ENCODE data around the gene SYTL3.

SYTL3 gene

GRCh38 chr6:158622545-158623190 is 27.2 kb upstream of the SYTL3 start:
- no peak for DNase-seq (ENCODE audit: insufficient read length, low spot score)
- no peak for TF ChIP-seq SPI1 (IDR thresholded peaks at IDR 0.05; ENCODE audit: low read depth, low read length)
- TF ChIP-seq TAF1 (IDR thresholded peaks at IDR 0.05; ENCODE audit: low read depth, low read length) = no peak
- TF ChIP-seq POU2F2 (IDR thresholded peaks at IDR 0.05; ENCODE audit: low read depth, low read length) = no peak
- TF ChIP-seq POLR2AphosphoS5 (IDR thresholded peaks at IDR 0.05; ENCODE audit: low read depth, low read length) = no peak
- no peak for TF ChIP-seq PAX5 (IDR thresholded peaks at IDR 0.05; ENCODE audit: insufficient read depth, low read length, severe bottlenecking)
- TF ChIP-seq POLR2A (IDR thresholded peaks at IDR 0.05; ENCODE audit: low read depth, low read length) = no peak
- no peak for FAIRE-seq

DNA sequence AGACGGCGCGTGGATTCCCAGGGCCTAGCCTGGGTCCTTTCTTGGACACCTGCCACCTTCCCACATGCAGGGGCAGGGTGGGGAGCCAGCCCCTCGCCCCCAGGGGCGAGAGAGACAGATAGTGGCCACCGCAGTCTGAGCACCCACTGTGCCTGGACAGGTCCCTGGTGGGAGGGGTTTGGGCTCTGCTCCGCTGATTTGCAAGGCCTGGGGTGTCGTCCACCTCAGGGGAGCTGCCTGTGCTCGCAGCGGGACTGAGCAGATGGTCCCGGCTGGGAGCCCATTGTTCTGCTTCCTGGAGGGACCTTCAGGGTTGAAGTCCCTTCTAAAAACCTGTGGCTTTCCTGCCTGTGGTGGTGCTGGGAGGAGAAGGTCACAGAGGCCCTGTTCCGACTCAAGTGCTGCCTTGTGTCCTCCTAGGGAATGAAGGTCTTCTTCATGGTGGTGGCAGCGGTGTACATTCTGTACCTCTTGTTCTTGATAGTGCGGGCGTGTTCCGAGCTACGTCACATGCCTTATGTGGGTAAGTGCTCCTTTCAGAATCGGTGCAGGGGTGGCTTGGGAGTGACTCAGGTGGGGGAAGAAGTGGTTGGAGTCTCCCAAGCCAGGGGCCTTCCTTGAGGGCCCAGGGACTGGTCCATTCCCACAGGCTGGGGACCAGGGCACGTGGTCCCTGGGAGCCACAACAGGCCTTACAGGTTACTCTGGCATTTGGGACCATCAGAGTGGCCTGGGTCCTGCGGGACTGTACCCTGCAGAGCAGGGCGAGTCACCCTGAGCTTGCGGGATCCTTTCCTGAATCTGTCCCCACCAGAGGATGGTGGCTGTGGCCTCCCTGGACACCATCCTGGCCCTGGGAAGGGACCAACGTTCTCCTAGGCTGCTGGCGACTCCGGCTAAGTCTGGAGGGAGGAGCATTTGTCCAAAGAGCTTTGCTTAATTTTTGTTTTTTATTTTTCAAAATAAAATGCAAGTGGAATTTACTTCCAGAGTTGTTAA is 24.9 kb upstream of the SYTL3 start:
- FAIRE-seq (no peak), DNase-seq (ENCODE audit: insufficient read length, low spot score) (no peak)
- TF ChIP-seq POLR2AphosphoS5 (IDR thresholded peaks at IDR 0.05; ENCODE audit: low read depth, low read length) = no peak
- no peak for TF ChIP-seq TAF1 (IDR thresholded peaks at IDR 0.05; ENCODE audit: low read depth, low read length)
- TF ChIP-seq SPI1 (IDR thresholded peaks at IDR 0.05; ENCODE audit: low read depth, low read length) = no peak
- TF ChIP-seq POU2F2 (IDR thresholded peaks at IDR 0.05; ENCODE audit: low read depth, low read length) = no peak
- TF ChIP-seq POLR2A (IDR thresholded peaks at IDR 0.05; ENCODE audit: low read depth, low read length) = no peak
- TF ChIP-seq PAX5 (IDR thresholded peaks at IDR 0.05; ENCODE audit: insufficient read depth, low read length, severe bottlenecking) = no peak

GRCh38 chr6:158625881-158626305 is 24.0 kb upstream of the SYTL3 start:
- no peak for FAIRE-seq
- TF ChIP-seq POLR2A (IDR thresholded peaks at IDR 0.05; ENCODE audit: low read depth, low read length) = no peak
- no peak for TF ChIP-seq TAF1 (IDR thresholded peaks at IDR 0.05; ENCODE audit: low read depth, low read length)
- no peak for TF ChIP-seq POLR2AphosphoS5 (IDR thresholded peaks at IDR 0.05; ENCODE audit: low read depth, low read length)
- no peak for TF ChIP-seq POU2F2 (IDR thresholded peaks at IDR 0.05; ENCODE audit: low read depth, low read length)
- TF ChIP-seq PAX5 (IDR thresholded peaks at IDR 0.05; ENCODE audit: insufficient read depth, low read length, severe bottlenecking) = no peak
- DNase-seq (ENCODE audit: insufficient read length, low spot score) = no peak

GRCh38 chr6:158626360-158627167 is 23.3 kb upstream of the SYTL3 start:
- TF ChIP-seq SPI1 (IDR thresholded peaks at IDR 0.05; ENCODE audit: low read depth, low read length) (no peak), POU2F2 (IDR thresholded peaks at IDR 0.05; ENCODE audit: low read depth, low read length) (no peak), PAX5 (IDR thresholded peaks at IDR 0.05; ENCODE audit: insufficient read depth, low read length, severe bottlenecking) (no peak), POLR2AphosphoS5 (IDR thresholded peaks at IDR 0.05; ENCODE audit: low read depth, low read length) (no peak), TAF1 (IDR thresholded peaks at IDR 0.05; ENCODE audit: low read depth, low read length) (no peak), POLR2A (IDR thresholded peaks at IDR 0.05; ENCODE audit: low read depth, low read length) (no peak)
- FAIRE-seq (peak; percentile 54), DNase-seq (ENCODE audit: insufficient read length, low spot score) (no peak)

DNA sequence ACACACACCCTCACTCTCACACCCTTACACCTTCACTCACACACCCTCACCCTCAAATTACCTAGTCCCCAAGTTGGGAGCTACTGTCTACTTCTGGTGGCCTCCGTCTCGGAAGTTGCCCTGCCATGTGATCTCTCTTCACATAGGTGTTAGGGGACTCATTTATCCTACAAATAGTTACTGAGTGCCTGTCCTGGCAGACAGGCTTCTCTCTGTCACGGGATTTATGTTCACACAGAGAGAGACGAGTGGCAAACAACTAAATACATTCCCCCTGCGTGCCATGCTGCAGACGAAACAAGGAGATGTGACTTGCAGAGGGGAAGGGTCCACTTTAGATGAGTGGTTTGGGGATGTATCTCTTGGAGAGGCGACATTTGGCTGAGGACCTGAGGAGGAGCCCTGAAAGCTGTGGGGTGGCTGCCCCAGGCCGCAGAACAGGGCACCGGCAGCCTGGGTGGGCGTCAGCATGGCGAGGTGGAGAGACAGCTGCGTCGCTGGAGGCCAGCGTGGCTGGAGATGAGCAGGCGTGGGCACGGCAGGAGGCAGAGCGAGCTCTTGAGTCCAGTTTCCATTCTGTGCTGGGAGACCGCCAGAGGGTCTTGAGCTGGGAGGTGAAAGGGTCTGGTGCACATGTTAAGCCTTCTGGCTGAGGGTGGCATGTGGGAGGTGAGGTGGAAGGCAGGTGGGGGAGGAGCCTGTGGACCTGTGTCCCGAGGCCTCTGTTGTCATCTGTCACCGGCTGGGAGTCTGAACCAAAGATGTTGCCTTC is 22.5 kb upstream of the SYTL3 start:
- DNase-seq (ENCODE audit: insufficient read length, low spot score) (no peak), FAIRE-seq (no peak)
- TF ChIP-seq POLR2A (IDR thresholded peaks at IDR 0.05; ENCODE audit: low read depth, low read length) (no peak), PAX5 (IDR thresholded peaks at IDR 0.05; ENCODE audit: insufficient read depth, low read length, severe bottlenecking) (no peak), TAF1 (IDR thresholded peaks at IDR 0.05; ENCODE audit: low read depth, low read length) (no peak), POLR2AphosphoS5 (IDR thresholded peaks at IDR 0.05; ENCODE audit: low read depth, low read length) (no peak), SPI1 (IDR thresholded peaks at IDR 0.05; ENCODE audit: low read depth, low read length) (no peak), POU2F2 (IDR thresholded peaks at IDR 0.05; ENCODE audit: low read depth, low read length) (no peak)

DNA sequence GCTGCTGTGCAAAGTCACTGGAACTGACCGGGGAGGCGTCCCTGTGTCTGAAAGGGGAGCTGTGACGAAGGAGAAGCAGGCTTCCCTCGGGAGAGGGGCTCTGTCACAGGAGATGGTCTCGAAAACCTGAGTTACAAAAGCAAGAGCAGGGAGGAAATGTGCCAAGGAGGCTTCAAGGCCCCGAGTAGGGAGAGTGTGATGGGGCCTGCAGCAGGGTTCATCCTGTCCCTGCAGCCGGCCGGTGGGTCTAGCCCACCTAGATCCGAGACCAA is 22.0 kb upstream of the SYTL3 start:
- DNase-seq (ENCODE audit: insufficient read length, low spot score) (no peak), FAIRE-seq (no peak)
- TF ChIP-seq POLR2AphosphoS5 (IDR thresholded peaks at IDR 0.05; ENCODE audit: low read depth, low read length) (no peak), PAX5 (IDR thresholded peaks at IDR 0.05; ENCODE audit: insufficient read depth, low read length, severe bottlenecking) (no peak), POLR2A (IDR thresholded peaks at IDR 0.05; ENCODE audit: low read depth, low read length) (no peak), POU2F2 (IDR thresholded peaks at IDR 0.05; ENCODE audit: low read depth, low read length) (no peak), SPI1 (IDR thresholded peaks at IDR 0.05; ENCODE audit: low read depth, low read length) (no peak), TAF1 (IDR thresholded peaks at IDR 0.05; ENCODE audit: low read depth, low read length) (no peak)

DNA sequence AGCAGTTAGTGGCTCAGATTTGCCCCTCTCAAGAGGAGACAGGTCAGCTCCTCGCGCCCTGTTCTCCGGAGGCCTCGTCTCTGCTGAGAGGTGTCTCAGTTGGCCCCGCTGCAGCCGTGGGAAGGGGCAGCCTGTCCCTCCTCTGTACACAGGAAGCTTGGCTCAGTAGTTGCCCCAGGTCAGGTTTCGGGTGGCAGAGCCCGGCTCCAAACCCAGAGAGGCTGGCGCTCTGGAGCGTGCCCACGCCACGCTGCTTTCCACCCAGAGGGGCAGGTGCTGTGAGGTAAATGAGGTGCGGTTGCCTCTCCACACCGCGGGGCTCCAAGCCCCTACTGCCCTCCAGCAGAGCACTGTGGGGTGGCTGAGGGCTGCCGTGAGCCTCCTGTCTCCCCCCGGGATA is 21.3 kb upstream of the SYTL3 start:
- DNase-seq (ENCODE audit: insufficient read length, low spot score) = no peak
- FAIRE-seq = no peak
- no peak for TF ChIP-seq POU2F2 (IDR thresholded peaks at IDR 0.05; ENCODE audit: low read depth, low read length)
- TF ChIP-seq TAF1 (IDR thresholded peaks at IDR 0.05; ENCODE audit: low read depth, low read length) = no peak
- no peak for TF ChIP-seq SPI1 (IDR thresholded peaks at IDR 0.05; ENCODE audit: low read depth, low read length)
- TF ChIP-seq PAX5 (IDR thresholded peaks at IDR 0.05; ENCODE audit: insufficient read depth, low read length, severe bottlenecking) = no peak
- TF ChIP-seq POLR2A (IDR thresholded peaks at IDR 0.05; ENCODE audit: low read depth, low read length) = no peak

- DNase-seq (ENCODE audit: insufficient read length, low spot score) (no peak), FAIRE-seq (no peak)
- TF ChIP-seq PAX5 (IDR thresholded peaks at IDR 0.05; ENCODE audit: insufficient read depth, low read length, severe bottlenecking) (no peak), SPI1 (IDR thresholded peaks at IDR 0.05; ENCODE audit: low read depth, low read length) (no peak), POU2F2 (IDR thresholded peaks at IDR 0.05; ENCODE audit: low read depth, low read length) (no peak), TAF1 (IDR thresholded peaks at IDR 0.05; ENCODE audit: low read depth, low read length) (no peak), POLR2AphosphoS5 (IDR thresholded peaks at IDR 0.05; ENCODE audit: low read depth, low read length) (no peak), POLR2A (IDR thresholded peaks at IDR 0.05; ENCODE audit: low read depth, low read length) (no peak)
Observed at GRCh38 chr6:158629367-158630221, 20.3 kb upstream of the SYTL3 start.
